HEK293 (cell line): ENCODE data around the gene LZIC.

Source experiments
- CTCF ChIP-seq: fragments of 450-650 bp; formaldehyde crosslinking; IDR thresholded peaks from 2 replicates; pipeline ENCODE4 v1.5.1; 2016; ENCODE audit warnings: missing biosample characterization, missing genetic modification characterization
- ZBTB21 ChIP-seq: fragments of 450-650 bp; formaldehyde crosslinking; IDR thresholded peaks from 2 replicates; pipeline ENCODE4 v1.5.1; 2017; ENCODE audit warnings: missing biosample characterization, missing genetic modification characterization
- ZBTB7A ChIP-seq: fragments of 450-650 bp; formaldehyde crosslinking; IDR thresholded peaks from 2 replicates; pipeline ENCODE4 v1.5.1; 2016; ENCODE audit warnings: low read depth, missing biosample characterization, missing genetic modification characterization
- ZBTB8A ChIP-seq: fragments of 450-650 bp; formaldehyde crosslinking; IDR thresholded peaks from 2 replicates; pipeline ENCODE4 v1.5.1; 2016; ENCODE audit warnings: missing biosample characterization, missing genetic modification characterization
- ZNF133 ChIP-seq: fragments of 450-650 bp; formaldehyde crosslinking; IDR thresholded peaks from 2 replicates; pipeline ENCODE4 v1.5.1; 2016; ENCODE audit warnings: missing biosample characterization, missing genetic modification characterization
- ZNF274 ChIP-seq, 2 experiments: fragments of 200-500 bp in 1 of 2; fragments of 450-650 bp in 1 of 2; sonication (Bioruptor generic) in 1 of 2; formaldehyde crosslinking in 1 of 2; IDR thresholded peaks; 2 replicates each; pipeline versions ENCODE4 v1.5.1 to v1.6.1; 2014 to 2016; ENCODE audit warnings: borderline replicate concordance in 1 of 2, inconsistent platforms in 1 of 2, low read length in 1 of 2, missing biosample characterization in 1 of 2, missing genetic modification characterization in 1 of 2
- ZNF311 ChIP-seq: fragments of 450-650 bp; formaldehyde crosslinking; IDR thresholded peaks from 2 replicates; pipeline ENCODE4 v1.5.1; 2017; ENCODE audit warnings: missing biosample characterization, missing genetic modification characterization, borderline replicate concordance
- ZNF561 ChIP-seq: fragments of 450-650 bp; IDR thresholded peaks from 2 replicates; pipeline ENCODE4 v1.5.1; 2018; ENCODE audit warnings: missing biosample characterization, missing genetic modification characterization, borderline replicate concordance
- ZNF571 ChIP-seq: fragments of 450-650 bp; formaldehyde crosslinking; IDR thresholded peaks from 2 replicates; pipeline ENCODE4 v1.5.0; 2017; ENCODE audit warnings: missing biosample characterization, missing genetic modification characterization
- ZNF76 ChIP-seq: fragments of 450-650 bp; formaldehyde crosslinking; IDR thresholded peaks from 2 replicates; pipeline ENCODE4; 2016; ENCODE audit warnings: low read depth, missing biosample characterization, missing genetic modification characterization, borderline replicate concordance
- ZNF791 ChIP-seq: fragments of 450-650 bp; formaldehyde crosslinking; IDR thresholded peaks from 2 replicates; pipeline ENCODE4 v1.5.1; 2016; ENCODE audit warnings: missing biosample characterization, missing genetic modification characterization

- TF ChIP-seq ZNF76 (tag by site-specific recombination): no peak
- TF ChIP-seq ZNF133 (tag by site-specific recombination): no peak
- no peak for TF ChIP-seq CTCF
- no peak for TF ChIP-seq ZNF274 (IDR thresholded peaks at IDR 0.05; ENCODE audit: low read length)
- no peak for TF ChIP-seq ZNF274 (tag by site-specific recombination; IDR thresholded peaks at IDR 0.05; ENCODE audit: borderline replicate concordance)
- TF ChIP-seq ZBTB7A: no peak
- no peak for TF ChIP-seq ZBTB21 (tag by site-specific recombination)
- TF ChIP-seq ZNF311 (tag by site-specific recombination): no peak
- no peak for TF ChIP-seq ZBTB8A
- TF ChIP-seq ZNF571 (tag by site-specific recombination): no peak
- TF ChIP-seq ZNF561 (tag by site-specific recombination): no peak
- no peak for TF ChIP-seq ZNF791
These were observed 38.6 kb downstream of the LZIC start for GRCh38 chr1:9904596-9904995.
